ENCODE data around the gene DAB2IP. TPM values are rescaled to one million over a fixed set of nuclear protein-coding genes. Genes with fewer than 3 reads are reported as not detected.

DAB2IP gene
- total and polyA plus RNA-seq, 2 experiments from 2014 or later: 8.9 to 42.8 TPM

DNA sequence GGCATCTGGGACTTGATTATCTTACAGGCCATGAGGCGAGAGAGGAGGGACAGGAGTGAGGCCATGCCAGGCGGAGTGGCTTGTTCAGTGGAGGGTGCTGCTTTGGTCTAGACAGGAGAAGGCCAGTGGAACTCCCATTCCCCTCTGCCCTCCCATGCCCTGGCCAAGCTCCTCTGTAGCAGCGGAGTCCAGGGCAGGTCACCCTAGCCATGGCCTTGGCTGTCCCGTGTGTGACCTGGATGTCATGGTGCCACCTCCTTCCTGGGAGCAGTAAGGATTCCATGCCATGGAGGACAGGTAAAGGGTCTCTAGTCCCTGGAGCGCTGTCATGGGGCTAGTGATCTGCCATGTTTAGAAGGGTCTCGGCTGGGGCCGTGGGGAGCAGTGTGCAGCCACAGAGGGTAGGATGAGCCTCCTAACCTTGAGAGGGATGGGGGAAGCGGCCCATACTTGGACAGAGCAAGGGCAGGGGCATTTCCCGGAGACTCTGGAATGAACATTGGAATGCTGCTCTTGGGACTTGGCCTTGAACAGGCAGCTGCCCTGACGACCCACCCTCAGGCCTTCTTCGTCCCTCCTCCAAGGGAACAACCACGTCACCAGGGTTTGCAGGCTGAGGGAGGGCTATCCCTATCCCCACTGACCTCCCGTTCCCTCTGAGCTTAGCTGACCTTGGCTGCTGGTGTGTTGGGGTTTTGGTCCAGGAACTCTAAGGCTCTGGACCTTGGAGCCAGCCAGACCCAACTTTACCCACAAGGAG is 100.4 kb downstream of the DAB2IP start (continued):
- TF ChIP-seq, protein P1, sequence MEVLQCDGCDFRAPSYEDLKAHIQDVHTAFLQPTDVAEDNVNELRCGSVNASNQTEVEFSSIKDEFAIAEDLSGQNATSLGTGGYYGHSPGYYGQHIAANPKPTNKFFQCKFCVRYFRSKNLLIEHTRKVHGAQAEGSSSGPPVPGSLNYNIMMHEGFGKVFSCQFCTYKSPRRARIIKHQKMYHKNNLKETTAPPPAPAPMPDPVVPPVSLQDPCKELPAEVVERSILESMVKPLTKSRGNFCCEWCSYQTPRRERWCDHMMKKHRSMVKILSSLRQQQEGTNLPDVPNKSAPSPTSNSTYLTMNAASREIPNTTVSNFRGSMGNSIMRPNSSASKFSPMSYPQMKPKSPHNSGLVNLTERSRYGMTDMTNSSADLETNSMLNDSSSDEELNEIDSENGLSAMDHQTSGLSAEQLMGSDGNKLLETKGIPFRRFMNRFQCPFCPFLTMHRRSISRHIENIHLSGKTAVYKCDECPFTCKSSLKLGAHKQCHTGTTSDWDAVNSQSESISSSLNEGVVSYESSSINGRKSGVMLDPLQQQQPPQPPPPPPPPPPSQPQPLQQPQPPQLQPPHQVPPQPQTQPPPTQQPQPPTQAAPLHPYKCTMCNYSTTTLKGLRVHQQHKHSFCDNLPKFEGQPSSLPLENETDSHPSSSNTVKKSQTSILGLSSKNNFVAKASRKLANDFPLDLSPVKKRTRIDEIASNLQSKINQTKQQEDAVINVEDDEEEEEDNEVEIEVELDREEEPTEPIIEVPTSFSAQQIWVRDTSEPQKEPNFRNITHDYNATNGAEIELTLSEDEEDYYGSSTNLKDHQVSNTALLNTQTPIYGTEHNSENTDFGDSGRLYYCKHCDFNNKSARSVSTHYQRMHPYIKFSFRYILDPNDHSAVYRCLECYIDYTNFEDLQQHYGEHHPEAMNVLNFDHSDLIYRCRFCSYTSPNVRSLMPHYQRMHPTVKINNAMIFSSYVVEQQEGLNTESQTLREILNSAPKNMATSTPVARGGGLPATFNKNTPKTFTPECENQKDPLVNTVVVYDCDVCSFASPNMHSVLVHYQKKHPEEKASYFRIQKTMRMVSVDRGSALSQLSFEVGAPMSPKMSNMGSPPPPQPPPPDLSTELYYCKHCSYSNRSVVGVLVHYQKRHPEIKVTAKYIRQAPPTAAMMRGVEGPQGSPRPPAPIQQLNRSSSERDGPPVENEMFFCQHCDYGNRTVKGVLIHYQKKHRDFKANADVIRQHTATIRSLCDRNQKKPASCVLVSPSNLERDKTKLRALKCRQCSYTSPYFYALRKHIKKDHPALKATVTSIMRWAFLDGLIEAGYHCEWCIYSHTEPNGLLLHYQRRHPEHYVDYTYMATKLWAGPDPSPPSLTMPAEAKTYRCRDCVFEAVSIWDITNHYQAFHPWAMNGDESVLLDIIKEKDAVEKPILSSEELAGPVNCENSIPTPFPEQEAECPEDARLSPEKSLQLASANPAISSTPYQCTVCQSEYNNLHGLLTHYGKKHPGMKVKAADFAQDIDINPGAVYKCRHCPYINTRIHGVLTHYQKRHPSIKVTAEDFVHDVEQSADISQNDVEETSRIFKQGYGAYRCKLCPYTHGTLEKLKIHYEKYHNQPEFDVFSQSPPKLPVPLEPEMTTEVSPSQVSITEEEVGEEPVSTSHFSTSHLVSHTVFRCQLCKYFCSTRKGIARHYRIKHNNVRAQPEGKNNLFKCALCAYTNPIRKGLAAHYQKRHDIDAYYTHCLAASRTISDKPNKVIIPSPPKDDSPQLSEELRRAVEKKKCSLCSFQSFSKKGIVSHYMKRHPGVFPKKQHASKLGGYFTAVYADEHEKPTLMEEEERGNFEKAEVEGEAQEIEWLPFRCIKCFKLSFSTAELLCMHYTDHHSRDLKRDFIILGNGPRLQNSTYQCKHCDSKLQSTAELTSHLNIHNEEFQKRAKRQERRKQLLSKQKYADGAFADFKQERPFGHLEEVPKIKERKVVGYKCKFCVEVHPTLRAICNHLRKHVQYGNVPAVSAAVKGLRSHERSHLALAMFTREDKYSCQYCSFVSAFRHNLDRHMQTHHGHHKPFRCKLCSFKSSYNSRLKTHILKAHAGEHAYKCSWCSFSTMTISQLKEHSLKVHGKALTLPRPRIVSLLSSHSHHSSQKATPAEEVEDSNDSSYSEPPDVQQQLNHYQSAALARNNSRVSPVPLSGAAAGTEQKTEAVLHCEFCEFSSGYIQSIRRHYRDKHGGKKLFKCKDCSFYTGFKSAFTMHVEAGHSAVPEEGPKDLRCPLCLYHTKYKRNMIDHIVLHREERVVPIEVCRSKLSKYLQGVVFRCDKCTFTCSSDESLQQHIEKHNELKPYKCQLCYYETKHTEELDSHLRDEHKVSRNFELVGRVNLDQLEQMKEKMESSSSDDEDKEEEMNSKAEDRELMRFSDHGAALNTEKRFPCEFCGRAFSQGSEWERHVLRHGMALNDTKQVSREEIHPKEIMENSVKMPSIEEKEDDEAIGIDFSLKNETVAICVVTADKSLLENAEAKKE (CRISPR knock-in tag; IDR thresholded peaks at IDR 0.05): no peak

DNA sequence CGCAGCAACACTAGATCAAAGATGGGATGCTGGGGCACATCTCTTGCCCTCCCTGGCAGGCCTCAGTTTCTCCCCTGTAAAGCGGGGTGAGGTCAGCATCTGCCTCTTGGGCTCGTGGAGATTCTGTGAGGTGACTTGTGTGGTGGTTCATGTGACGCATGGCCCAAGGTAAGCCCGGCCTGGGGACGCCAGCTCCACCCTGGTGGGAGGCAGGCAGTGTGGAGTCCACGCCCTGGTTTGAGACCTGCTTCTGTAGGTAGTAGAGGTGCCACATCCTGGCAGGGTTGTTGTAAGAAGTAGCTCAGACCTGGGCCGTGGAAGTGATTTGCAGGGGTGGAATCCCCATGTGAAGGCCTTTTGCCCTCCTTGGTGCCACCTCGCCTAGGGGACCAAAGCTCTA is 101.5 kb downstream of the DAB2IP start:
- H3K4me1 Mint-ChIP-seq: 0 out of 3 replicates have a peak, but pooled peaks cover 2% of the 10 kb centered on the region
- Histone ChIP-seq H3K4me2 (no peak overlapping the region), H4K20me1 (replicated peaks; ENCODE audit: insufficient read depth) (no peaks in the 10 kb centered on the region; the same call in 1 of the 2 replicates)

More for the DNA sequence above, 101.5 kb downstream of the DAB2IP start:
- Histone ChIP-seq H3K4me1 (ENCODE audit: insufficient read depth) (no peaks in the 10 kb centered on the region), H3K27me3 (ENCODE audit: insufficient read depth) (no peaks in the 10 kb centered on the region), H3K79me2 (replicated peaks; ENCODE audit: insufficient read depth) (peaks cover 16% of the 10 kb centered on the region), H2AFZ (no peak overlapping the region), H3F3A (replicated peaks; ENCODE audit: low read depth) (no peaks in the 10 kb centered on the region), H3K4me3 (no peak overlapping the region), H3K9me2 (ENCODE audit: insufficient read depth) (no peaks in the 10 kb centered on the region), H3K36me3 (ENCODE audit: insufficient read depth) (no peaks in the 10 kb centered on the region), H3K27ac (ENCODE audit: low read depth) (no peak overlapping the region)
- ATAC-seq (no peak), DNase-seq (ENCODE audit: low spot score) (no peak)
- peaks cover 12% of the 10 kb centered on the region for H3K27me3 Mint-ChIP-seq (ENCODE audit: insufficient read depth, low read depth, poor library complexity)
- H3K9me3 Mint-ChIP-seq: no peaks in the 10 kb centered on the region
- no peak overlapping the region for H3K4me3 Mint-ChIP-seq
- no peak overlapping the region for H3K27ac Mint-ChIP-seq
- TF ChIP-seq, protein P2, sequence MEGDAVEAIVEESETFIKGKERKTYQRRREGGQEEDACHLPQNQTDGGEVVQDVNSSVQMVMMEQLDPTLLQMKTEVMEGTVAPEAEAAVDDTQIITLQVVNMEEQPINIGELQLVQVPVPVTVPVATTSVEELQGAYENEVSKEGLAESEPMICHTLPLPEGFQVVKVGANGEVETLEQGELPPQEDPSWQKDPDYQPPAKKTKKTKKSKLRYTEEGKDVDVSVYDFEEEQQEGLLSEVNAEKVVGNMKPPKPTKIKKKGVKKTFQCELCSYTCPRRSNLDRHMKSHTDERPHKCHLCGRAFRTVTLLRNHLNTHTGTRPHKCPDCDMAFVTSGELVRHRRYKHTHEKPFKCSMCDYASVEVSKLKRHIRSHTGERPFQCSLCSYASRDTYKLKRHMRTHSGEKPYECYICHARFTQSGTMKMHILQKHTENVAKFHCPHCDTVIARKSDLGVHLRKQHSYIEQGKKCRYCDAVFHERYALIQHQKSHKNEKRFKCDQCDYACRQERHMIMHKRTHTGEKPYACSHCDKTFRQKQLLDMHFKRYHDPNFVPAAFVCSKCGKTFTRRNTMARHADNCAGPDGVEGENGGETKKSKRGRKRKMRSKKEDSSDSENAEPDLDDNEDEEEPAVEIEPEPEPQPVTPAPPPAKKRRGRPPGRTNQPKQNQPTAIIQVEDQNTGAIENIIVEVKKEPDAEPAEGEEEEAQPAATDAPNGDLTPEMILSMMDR (conservative IDR thresholded peaks at IDR 0.05; ENCODE audit: low read depth in 2 of 2): no peak
- TF ChIP-seq ZNF114 (CRISPR knock-in tag; IDR thresholded peaks at IDR 0.05): no peak
- no peaks in the 10 kb centered on the region; the same call in 2 of the 3 replicates for H3K36me3 Mint-ChIP-seq (ENCODE audit: low read depth)

All from GM23338 (cell line).